HepG2 (cell line): ENCODE measurements around the gene GPC3.

Source experiments
- POLR2A ChIP-seq, 2 experiments: IDR thresholded peaks; 2 replicates each; pipeline ENCODE4 v1.6.1; 2011; ENCODE audit warnings: low read depth in 2 of 2, low read length in 2 of 2, mild to moderate bottlenecking in 1 of 2, moderate library complexity in 1 of 2; ENCODE audit not compliant: insufficient read depth in 1 of 2
- RBAK ChIP-seq: sonication (generic); formaldehyde crosslinking; IDR thresholded peaks from 2 replicates; pipeline ENCODE4 v1.5.1; 2020; ENCODE audit warnings: mild to moderate bottlenecking, missing genetic modification reagents
- ZNF12 ChIP-seq: sonication (generic); formaldehyde crosslinking; IDR thresholded peaks from 2 replicates; pipeline ENCODE4 v1.5.0; 2020; ENCODE audit warnings: missing genetic modification reagents
- TF ChIP-seq, protein P1 (sequence below), 2 experiments: sonication (generic) in 1 of 2; formaldehyde crosslinking in 1 of 2; IDR thresholded peaks; 2 replicates each; pipeline versions ENCODE4 v1.4.0 to v1.6.1; 2018 to 2020; ENCODE audit warnings: missing genetic modification reagents in 2 of 2, borderline replicate concordance in 1 of 2, low read depth in 1 of 2, mild to moderate bottlenecking in 1 of 2, missing biosample characterization in 1 of 2

DNA sequence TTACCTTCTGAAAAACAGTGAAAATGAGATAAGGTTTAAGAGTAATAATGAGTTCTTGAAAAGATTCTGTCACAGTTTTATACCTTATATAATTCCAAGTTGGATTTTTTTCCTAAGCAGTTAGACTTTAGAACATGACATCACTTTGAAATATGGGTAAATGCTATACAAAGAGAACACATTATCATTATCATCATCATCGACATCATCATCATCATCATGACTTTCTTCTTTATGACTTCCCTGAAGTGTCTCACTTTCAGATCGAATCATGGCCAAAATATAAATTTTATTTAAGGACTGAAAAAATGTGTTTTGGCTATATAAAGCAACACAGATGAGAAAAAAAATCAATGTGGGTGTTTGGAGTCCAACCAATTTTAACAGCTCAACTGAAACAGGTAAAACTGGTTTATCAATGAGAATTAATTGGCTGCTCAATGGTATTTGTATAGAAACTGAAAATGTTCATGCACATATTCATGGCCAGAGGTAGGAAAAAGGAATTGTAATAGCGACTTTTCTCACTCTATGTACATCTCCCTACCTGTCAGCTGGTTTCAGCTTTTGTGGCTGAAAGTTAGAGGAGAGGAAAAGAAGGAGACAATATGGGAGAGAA is 327.0 kb downstream of the GPC3 start:
- TF ChIP-seq ZNF12 (no peak), RBAK (CRISPR knock-in tag) (no peak), POLR2A (IDR thresholded peaks at IDR 0.05; ENCODE audit: insufficient read depth in 1 of 2, low read depth in 2 of 2, low read length in 2 of 2) (no peak)
- TF ChIP-seq, protein P1, sequence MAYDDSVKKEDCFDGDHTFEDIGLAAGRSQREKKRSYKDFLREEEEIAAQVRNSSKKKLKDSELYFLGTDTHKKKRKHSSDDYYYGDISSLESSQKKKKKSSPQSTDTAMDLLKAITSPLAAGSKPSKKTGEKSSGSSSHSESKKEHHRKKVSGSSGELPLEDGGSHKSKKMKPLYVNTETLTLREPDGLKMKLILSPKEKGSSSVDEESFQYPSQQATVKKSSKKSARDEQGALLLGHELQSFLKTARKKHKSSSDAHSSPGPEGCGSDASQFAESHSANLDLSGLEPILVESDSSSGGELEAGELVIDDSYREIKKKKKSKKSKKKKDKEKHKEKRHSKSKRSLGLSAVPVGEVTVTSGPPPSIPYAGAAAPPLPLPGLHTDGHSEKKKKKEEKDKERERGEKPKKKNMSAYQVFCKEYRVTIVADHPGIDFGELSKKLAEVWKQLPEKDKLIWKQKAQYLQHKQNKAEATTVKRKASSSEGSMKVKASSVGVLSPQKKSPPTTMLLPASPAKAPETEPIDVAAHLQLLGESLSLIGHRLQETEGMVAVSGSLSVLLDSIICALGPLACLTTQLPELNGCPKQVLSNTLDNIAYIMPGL (CRISPR knock-in tag; IDR thresholded peaks at IDR 0.05; ENCODE audit: borderline replicate concordance in 1 of 2, low read depth in 1 of 2): no peak
